SK-N-SH (cell line): Measurements from ENCODE around the gene SNX33. TPM values are rescaled to one million over a fixed set of nuclear protein-coding genes. Genes with fewer than 3 reads are reported as not detected.

ENCODE experiments used
- CTCF ChIA-PET: fragments of 300-600, 350-600 bp; formaldehyde crosslinking; extraction: SDS; loops from one replicate; lab custom pipeline; 2021; lab: Yijun Ruan, JAX
- POLR2A ChIA-PET: fragments of 350-600 bp; sonication (Branson Sonifier 250); formaldehyde crosslinking; extraction: SDS; loops from one replicate; lab custom pipeline; 2020; ENCODE audit warnings: antibody characterized with exemption, inconsistent platforms; lab: Yijun Ruan, JAX
- DNase-seq: peaks from one replicate; pipeline ENCODE4 v3.0.0; 2012
- H2AFZ ChIP-seq: fragments of 200-600 bp; sonication (generic); 2 replicates; pipeline ENCODE4 v1.8.1; 2016; ENCODE audit warnings: antibody characterized with exemption, mild to moderate bottlenecking, low read depth
- H3F3A ChIP-seq: fragments of 200-600 bp; sonication (generic); replicated peaks from 2 replicates; pipeline ENCODE3; 2016; ENCODE audit warnings: antibody characterized with exemption, mild to moderate bottlenecking; ENCODE audit not compliant: insufficient read depth
- H3K27ac ChIP-seq, 2 experiments: fragments of 200-500 bp in 1 of 2; fragments of 200-600 bp in 1 of 2; sonication (Bioruptor generic) in 1 of 2; sonication (generic), shearing (Covaris generic) in 1 of 2; 2 replicates each; pipeline versions ENCODE4 v1.5.1 to v1.6.1; 2014 to 2016; ENCODE audit warnings: low read depth in 2 of 2, inconsistent platforms in 1 of 2, low read length in 1 of 2, mild to moderate bottlenecking in 1 of 2, mixed read lengths in 1 of 2
- H3K27me3 ChIP-seq: fragments of 200-600 bp; sonication (generic), shearing (Covaris generic); 2 replicates; pipeline ENCODE4 v1.6.1; 2016; ENCODE audit warnings: mixed run types; ENCODE audit not compliant: insufficient read depth
- H3K36me3 ChIP-seq, 2 experiments: fragments of 200-500 bp in 1 of 2; fragments of 200-600 bp in 1 of 2; sonication (Bioruptor generic) in 1 of 2; sonication (generic) in 1 of 2; replicated peaks in 1 of 2; 2 replicates each; pipeline versions ENCODE3 to v1.5.1; 2014 to 2016; ENCODE audit warnings: low read length in 1 of 2, mild to moderate bottlenecking in 1 of 2; ENCODE audit not compliant: insufficient read depth in 2 of 2, control insufficient read depth in 1 of 2
- H3K4me1 ChIP-seq, 2 experiments: fragments of 200-500 bp in 1 of 2; fragments of 200-600 bp in 1 of 2; sonication (Bioruptor generic) in 1 of 2; sonication (generic), shearing (Covaris generic) in 1 of 2; 2 replicates each; pipeline versions ENCODE4 v1.5.1 to v1.6.1; 2014 to 2016; ENCODE audit warnings: low read depth in 1 of 2, low read length in 1 of 2, mixed run types in 1 of 2; ENCODE audit not compliant: insufficient read depth in 2 of 2, control insufficient read depth in 1 of 2
- H3K4me2 ChIP-seq: fragments of 200-600 bp; sonication (generic), shearing (Covaris generic); 2 replicates; pipeline ENCODE4 v1.6.1; 2017; ENCODE audit warnings: mixed run types
- H3K4me3 ChIP-seq, 2 experiments: fragments of 200-500 bp in 1 of 2; fragments of 200-600 bp in 1 of 2; sonication (Bioruptor generic) in 1 of 2; sonication (generic), shearing (Covaris generic) in 1 of 2; 2 replicates each; pipeline versions ENCODE4 v1.5.1 to v1.8.1; 2014 to 2016; ENCODE audit warnings: low read depth in 2 of 2, inconsistent platforms in 1 of 2, low read length in 1 of 2, mild to moderate bottlenecking in 1 of 2, mixed read lengths in 1 of 2, moderate library complexity in 1 of 2
- H3K79me2 ChIP-seq: fragments of 200-600 bp; sonication (generic); 2 replicates; pipeline ENCODE4 v1.8.1; 2017; ENCODE audit warnings: mild to moderate bottlenecking; ENCODE audit not compliant: insufficient read depth
- H3K9ac ChIP-seq: fragments of 200-600 bp; sonication (generic); 2 replicates; pipeline ENCODE4 v1.6.1; 2017; ENCODE audit warnings: mixed run types
- H3K9me2 ChIP-seq: fragments of 200-600 bp; sonication (generic); 2 replicates; pipeline ENCODE4 v1.6.1; 2017; ENCODE audit warnings: mixed run types
- H3K9me3 ChIP-seq: fragments of 200-600 bp; sonication (generic); 2 replicates; pipeline ENCODE4 v1.6.1; 2017; ENCODE audit warnings: mixed run types, mild to moderate bottlenecking, moderate library complexity
- H4K20me1 ChIP-seq: fragments of 200-600 bp; sonication (generic); 2 replicates; pipeline ENCODE4 v1.6.1; 2017; ENCODE audit warnings: mild to moderate bottlenecking, mixed run types; ENCODE audit not compliant: insufficient read depth
- FOSL2 ChIP-seq: IDR thresholded peaks from 2 replicates; pipeline ENCODE4 v1.4.0; 2012; ENCODE audit warnings: low read depth, mild to moderate bottlenecking, moderate library complexity, borderline replicate concordance
- GATA2 ChIP-seq: sonication (generic); formaldehyde crosslinking; IDR thresholded peaks from 2 replicates; pipeline ENCODE4 v1.5.0; 2020; ENCODE audit warnings: mild to moderate bottlenecking, missing genetic modification reagents
- MXI1 ChIP-seq: IDR thresholded peaks from 2 replicates; pipeline ENCODE4 v1.6.1; 2012; ENCODE audit warnings: mild to moderate bottlenecking, low read depth, low read length, improper control_type of control experiment
- RAD21 ChIP-seq: IDR thresholded peaks from 2 replicates; pipeline ENCODE4 v1.6.1; 2012; ENCODE audit warnings: mild to moderate bottlenecking, low read length
- RCOR1 ChIP-seq: fragments of 150-350 bp; IDR thresholded peaks from 2 replicates; pipeline ENCODE4 v1.6.1; 2017; ENCODE audit warnings: antibody characterized with exemption, low read length
- REST ChIP-seq: IDR thresholded peaks from 2 replicates; pipeline ENCODE4 v1.6.1; 2012; ENCODE audit warnings: mild to moderate bottlenecking, low read depth, low read length, moderate library complexity
- RFX5 ChIP-seq: IDR thresholded peaks from 2 replicates; pipeline ENCODE4 v1.6.1; 2012; ENCODE audit warnings: mild to moderate bottlenecking, improper control_type of control experiment, low read length
- TCF12 ChIP-seq: IDR thresholded peaks from 2 replicates; pipeline ENCODE4 v1.4.0; 2012
- TEAD4 ChIP-seq: IDR thresholded peaks from 2 replicates; pipeline ENCODE4 v1.4.0; 2012; ENCODE audit warnings: mild to moderate bottlenecking, borderline replicate concordance; ENCODE audit not compliant: insufficient read depth
- USF1 ChIP-seq: IDR thresholded peaks from 2 replicates; pipeline ENCODE4 v1.4.0; 2012; ENCODE audit warnings: low read depth, borderline replicate concordance
- WGBS: methylation state at CpG from one replicate; pipeline ENCODE4 v1.1.6; 2017; ENCODE audit warnings: low lambda C conversion rate; 5-methylcytosine and 5-hydroxymethylcytosine counted together
- polyA plus RNA-seq, 3 experiments: library from polyadenylated mRNA; depleted of rRNA; stranded (reverse); fragments of >200 nt; gene quantifications; 2 replicates each; pipeline ENCODE4 v1.2.3, GENCODE V29; 2012
- TF ChIP-seq, protein P1 (sequence below): fragments of 150-350 bp; IDR thresholded peaks from 2 replicates; pipeline ENCODE4 v1.6.1; 2016; ENCODE audit warnings: mild to moderate bottlenecking, low read depth, low read length
- TF ChIP-seq, protein P2 (sequence below): fragments of 200-600 bp; sonication (generic); IDR thresholded peaks from 2 replicates; pipeline ENCODE4 v1.6.1; 2017; ENCODE audit warnings: antibody characterized with exemption, mild to moderate bottlenecking, moderate library complexity
- TF ChIP-seq, protein P3 (sequence below): IDR thresholded peaks from 2 replicates; pipeline ENCODE4 v1.4.0; 2012; ENCODE audit warnings: low read depth

Gene SNX33
- polyA plus RNA-seq, 1 of the 3 experiments (the other 2 are of a cell fraction) = 7.7 TPM

DNA sequence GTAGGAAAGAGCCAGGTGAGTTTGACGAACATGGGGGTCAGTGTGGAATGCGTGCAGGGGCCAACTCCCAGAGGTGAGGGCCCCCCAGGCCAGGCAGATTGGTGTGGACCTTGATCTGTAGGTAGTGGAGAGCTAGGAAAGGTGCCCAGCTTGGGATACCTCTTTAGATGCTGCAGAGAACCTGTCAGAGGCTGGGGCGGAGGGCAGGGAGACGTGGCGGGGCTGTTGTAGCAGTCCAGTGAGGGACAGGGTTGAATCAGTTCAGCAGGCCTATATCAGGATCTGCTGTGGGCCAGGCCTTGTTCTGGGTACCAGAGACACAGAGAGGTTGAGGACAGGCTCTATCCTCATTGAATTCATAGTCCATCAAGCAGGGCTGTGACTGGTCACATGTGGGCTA lies 8.6 kb downstream of the SNX33 start:
- Histone ChIP-seq H3F3A (peaks cover 12% of the 10 kb centered on the region), H3K4me3 (no peak overlapping the region), H2AFZ (no peak overlapping the region), H3K27me3 (no peaks in the 10 kb centered on the region), H3K9me3 (no peaks in the 10 kb centered on the region), H3K4me1 (peaks cover 9 to 44% of the 10 kb centered on the region in 2 experiments; a peak in 3 of 4 replicates), H4K20me1 (peaks cover 50% of the 10 kb centered on the region), H3K27ac (no peak overlapping the region), H3K9me2 (no peaks in the 10 kb centered on the region), H3K9ac (no peak overlapping the region), H3K4me2 (no peak overlapping the region), H3K36me3 (peaks cover 0 to 11% of the 10 kb centered on the region in 2 experiments), H3K79me2 (peaks cover 61% of the 10 kb centered on the region)
- ChIA-PET POLR2A (no interaction called here), CTCF (no interaction called here)
- TF ChIP-seq GATA2 = no peak
- TF ChIP-seq MXI1 = no peak
- no peak for TF ChIP-seq REST
- TF ChIP-seq RAD21 = no peak
- TF ChIP-seq USF1 = no peak
- no peak for TF ChIP-seq TCF12
- TF ChIP-seq, protein P1, sequence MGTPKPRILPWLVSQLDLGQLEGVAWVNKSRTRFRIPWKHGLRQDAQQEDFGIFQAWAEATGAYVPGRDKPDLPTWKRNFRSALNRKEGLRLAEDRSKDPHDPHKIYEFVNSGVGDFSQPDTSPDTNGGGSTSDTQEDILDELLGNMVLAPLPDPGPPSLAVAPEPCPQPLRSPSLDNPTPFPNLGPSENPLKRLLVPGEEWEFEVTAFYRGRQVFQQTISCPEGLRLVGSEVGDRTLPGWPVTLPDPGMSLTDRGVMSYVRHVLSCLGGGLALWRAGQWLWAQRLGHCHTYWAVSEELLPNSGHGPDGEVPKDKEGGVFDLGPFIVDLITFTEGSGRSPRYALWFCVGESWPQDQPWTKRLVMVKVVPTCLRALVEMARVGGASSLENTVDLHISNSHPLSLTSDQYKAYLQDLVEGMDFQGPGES = no peak
- TF ChIP-seq, protein P2, sequence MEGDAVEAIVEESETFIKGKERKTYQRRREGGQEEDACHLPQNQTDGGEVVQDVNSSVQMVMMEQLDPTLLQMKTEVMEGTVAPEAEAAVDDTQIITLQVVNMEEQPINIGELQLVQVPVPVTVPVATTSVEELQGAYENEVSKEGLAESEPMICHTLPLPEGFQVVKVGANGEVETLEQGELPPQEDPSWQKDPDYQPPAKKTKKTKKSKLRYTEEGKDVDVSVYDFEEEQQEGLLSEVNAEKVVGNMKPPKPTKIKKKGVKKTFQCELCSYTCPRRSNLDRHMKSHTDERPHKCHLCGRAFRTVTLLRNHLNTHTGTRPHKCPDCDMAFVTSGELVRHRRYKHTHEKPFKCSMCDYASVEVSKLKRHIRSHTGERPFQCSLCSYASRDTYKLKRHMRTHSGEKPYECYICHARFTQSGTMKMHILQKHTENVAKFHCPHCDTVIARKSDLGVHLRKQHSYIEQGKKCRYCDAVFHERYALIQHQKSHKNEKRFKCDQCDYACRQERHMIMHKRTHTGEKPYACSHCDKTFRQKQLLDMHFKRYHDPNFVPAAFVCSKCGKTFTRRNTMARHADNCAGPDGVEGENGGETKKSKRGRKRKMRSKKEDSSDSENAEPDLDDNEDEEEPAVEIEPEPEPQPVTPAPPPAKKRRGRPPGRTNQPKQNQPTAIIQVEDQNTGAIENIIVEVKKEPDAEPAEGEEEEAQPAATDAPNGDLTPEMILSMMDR = no peak
- TF ChIP-seq RFX5 = no peak
- TF ChIP-seq, protein P3, sequence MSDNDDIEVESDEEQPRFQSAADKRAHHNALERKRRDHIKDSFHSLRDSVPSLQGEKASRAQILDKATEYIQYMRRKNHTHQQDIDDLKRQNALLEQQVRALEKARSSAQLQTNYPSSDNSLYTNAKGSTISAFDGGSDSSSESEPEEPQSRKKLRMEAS = no peak
- no peak for TF ChIP-seq FOSL2
- TF ChIP-seq TEAD4 = no peak
- no peak for TF ChIP-seq RCOR1
- DNase-seq = no peak
- 98% methylated on average over 5 of the region's 5 CpGs for WGBS
